HG02870 (cell line): ENCODE results near the gene B3GNT2.
"Not testable (repeated sequence)": the region's sequence is repeated elsewhere in the genome, so short reads cannot be mapped to it uniquely, and the experiment has no call there.

ENCODE experiments used
- ATAC-seq: cut with Tn5 transposase; IDR thresholded peaks from one replicate; pipeline ENCODE4 v1.9.1; 2021; ENCODE audit warnings: mild to moderate bottlenecking, moderate library complexity; ENCODE audit not compliant: unreplicated experiment

Gene B3GNT2

GRCh38 chr2:62195421-62196277 lies at the start of gene B3GNT2:
B3GNT2 (plus strand) TSS chr2:62196115; CDS start chr2:62222221, 26,106 bp downstream.
- ATAC-seq: peak; percentile 36

DNA sequence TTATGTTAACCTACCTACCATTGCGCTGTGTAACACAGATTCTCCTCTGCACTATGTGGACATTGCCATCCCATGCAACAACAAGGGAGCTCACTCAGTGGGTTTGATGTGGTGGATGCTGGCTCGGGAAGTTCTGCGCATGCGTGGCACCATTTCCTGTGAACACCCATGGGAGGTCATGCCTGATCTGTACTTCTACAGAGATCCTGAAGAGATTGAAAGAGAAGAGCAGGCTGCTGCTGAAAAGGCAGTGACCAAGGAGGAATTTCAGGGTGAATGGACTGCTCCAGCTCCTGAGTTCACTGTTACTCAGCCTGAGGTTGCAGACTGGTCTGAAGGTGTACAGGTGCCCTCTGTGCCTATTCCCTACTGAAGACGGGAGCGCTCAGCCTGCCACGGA lies 49.1 kb upstream of the B3GNT2 start:
- ATAC-seq: not testable (repeated sequence)

GRCh38 chr2:62147610-62148301 lies 48.2 kb upstream of the B3GNT2 start:
- no peak for ATAC-seq

DNA sequence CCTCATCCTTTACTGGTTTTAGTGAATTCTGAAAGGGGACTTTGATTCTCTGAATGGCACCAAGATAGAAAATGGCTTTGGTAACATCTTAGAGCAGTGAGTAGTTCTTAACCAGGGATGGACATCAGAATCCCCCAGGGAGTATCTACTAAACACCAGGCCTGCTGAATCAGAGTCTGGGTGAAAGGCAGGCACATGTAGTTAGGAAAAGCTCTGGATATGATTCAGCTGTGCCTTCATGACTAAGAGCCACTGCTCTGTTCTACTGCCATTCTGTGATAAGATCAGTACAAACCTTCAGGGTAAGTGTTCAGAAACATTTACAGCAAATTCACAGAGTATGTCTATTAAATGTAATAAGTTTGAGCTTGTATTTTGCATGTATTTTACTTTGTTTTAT lies 46.2 kb upstream of the B3GNT2 start:
- ATAC-seq: no peak

- no peak for ATAC-seq
Observed at GRCh38 chr2:62150597-62151305, 45.2 kb upstream of the B3GNT2 start.

DNA sequence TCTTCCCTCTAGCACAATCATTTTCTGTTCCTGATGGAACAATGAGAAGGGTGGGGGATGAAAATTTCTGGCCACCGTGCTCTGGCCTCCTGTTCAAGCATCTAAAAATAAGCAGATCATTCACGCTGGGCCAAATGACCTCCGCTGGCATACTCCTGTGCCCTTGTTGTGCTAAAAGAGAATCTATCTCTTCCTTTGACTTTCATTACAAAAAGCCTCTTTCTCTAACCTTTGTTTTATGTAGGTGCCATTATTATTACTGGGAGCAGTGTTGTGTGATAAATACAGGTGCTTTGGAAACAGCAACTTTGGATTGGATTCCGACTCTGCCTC lies 44.6 kb upstream of the B3GNT2 start:
- no peak for ATAC-seq

DNA sequence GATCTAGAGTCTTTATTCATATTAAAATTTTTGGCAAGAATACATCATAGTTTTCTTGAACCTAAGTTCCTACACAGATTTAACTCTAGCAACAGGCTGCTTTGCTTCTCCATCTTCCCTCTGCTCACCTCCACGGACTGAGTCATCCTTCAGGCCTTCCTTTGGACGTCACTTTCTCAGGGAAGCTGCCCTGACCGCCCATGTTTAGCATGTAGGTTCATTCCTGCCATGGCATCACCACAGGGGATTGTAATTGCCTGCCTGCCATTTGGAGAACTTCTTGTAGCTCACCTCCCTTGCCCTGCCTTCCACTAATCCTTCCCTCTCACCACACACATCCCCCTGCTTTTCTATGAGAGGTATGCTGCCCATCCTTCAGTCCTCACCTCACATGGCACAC lies 43.9 kb upstream of the B3GNT2 start:
- ATAC-seq: no peak

DNA sequence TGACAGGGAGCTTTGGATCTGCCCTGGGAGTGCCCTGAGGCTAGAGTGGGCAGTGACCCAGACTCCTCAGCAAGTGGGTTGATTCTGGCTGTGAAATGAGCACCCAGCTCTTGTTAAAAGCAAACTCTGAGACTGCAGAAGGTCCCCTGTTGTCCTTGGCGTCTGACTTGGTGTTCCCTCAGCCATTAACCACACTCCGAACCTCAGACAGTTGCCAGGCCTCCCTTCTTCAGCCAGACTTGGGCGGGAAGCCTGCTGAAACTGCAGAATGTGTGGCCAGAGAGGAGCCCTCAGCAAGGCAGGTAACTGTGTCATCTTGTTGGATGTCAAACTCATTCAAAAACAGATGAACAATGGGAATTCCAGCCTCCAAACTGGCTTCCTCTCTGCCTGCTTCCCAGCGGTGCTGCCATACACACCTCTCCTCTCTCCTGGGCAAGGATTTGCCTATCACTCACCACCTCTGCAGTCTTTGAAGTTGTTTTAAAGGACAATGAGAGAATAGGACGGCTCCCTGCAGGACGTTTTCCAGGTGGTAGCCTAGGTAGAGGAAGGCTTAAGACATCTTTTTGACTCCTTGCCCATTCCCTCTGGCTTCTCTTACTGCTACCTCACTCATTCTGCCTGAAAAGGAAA lies 38.9 kb upstream of the B3GNT2 start:
- ATAC-seq: no peak

GRCh38 chr2:62158444-62159121 lies 37.3 kb upstream of the B3GNT2 start:
- no peak for ATAC-seq

DNA sequence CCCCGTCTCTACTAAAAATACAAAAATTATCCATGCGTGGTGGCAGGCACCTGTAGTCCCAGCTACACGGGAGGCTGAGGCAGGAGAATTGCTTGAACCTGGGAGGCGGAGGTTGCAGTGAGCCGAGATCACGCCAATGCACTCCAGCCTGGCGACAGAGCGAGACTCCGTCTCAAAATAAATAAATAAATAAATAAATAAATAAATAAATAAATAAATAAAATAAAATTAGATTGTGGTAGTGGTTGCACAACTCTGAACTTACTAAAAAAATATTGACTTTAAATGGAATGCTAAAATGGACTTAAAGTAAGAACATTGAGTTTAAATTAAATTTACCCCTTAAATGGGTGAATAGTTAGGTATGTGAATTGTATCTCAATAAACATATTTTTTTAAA lies 35.2 kb upstream of the B3GNT2 start:
- ATAC-seq: not testable (repeated sequence)

- no peak for ATAC-seq
Observed at GRCh38 chr2:62163106-62163831, 32.6 kb upstream of the B3GNT2 start.

DNA sequence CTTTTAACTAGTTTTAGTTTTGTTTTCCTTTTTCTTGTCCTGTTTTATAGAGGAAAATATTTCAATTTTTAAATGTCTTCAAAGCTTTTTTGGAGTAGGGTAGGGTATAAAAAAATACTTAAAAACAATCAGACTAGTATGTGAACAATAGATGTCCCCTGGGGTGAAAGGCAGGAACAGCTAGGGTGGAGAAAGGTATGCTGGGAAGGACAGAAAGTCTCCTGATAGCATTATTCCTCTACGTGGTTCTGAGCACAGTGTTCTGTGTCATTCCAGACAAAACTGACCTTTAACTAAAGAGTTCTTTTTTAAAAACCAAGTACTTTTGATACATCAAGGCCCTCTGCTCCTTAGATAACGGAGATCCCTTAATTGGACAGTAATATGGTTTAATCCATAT lies 32.1 kb upstream of the B3GNT2 start:
- ATAC-seq: no peak

GRCh38 chr2:62175728-62176127 lies 20.2 kb upstream of the B3GNT2 start:
- ATAC-seq: no peak

DNA sequence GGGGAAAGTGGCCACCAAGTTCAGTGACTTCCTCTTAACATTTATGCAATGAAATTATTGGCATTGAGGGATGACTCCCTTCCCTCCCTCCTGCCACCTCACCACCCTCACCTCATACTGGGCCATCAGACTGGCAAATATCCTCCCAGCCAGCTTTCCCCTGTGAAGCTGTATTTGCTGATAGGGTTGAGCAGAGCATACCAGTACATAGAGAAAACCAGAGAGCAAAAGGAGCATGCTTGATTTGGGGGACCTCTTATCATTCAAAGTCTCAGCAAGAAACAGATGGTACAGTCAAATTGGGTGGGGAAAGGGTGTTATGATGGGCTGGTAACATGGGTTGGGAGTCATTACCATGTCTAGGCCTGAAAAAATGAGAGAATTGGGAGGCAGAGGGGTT lies 19.1 kb upstream of the B3GNT2 start:
- ATAC-seq: no peak

DNA sequence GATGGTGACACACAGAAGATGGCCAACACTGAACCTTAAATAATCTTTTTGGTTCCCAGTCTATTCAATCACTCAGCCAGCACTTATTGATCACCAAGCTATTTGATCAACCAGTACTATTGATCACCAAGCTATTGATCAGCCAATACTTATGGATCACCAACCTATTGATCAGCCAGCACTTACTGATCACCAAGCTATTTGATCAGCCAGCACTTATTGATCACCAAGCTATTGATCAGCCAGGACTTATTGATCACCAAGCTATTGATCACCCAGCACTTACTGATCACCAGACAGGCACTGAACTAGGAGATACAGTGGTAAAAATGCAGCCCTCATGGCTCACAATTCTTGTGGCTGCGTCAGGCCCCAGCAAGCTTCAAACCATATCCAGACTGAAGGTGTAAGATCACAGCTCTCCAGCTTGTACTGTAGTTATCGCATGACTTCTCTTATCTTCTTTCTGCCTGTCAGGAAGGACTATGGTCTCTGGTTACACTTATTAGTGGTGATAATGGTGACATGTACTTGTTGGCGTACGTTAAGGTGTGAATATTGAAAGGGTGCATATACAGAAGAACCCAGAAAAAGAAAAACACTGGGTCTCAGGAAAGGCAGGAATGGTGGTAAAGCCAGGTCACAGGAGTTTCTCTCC lies 18.4 kb upstream of the B3GNT2 start:
- ATAC-seq: no peak

DNA sequence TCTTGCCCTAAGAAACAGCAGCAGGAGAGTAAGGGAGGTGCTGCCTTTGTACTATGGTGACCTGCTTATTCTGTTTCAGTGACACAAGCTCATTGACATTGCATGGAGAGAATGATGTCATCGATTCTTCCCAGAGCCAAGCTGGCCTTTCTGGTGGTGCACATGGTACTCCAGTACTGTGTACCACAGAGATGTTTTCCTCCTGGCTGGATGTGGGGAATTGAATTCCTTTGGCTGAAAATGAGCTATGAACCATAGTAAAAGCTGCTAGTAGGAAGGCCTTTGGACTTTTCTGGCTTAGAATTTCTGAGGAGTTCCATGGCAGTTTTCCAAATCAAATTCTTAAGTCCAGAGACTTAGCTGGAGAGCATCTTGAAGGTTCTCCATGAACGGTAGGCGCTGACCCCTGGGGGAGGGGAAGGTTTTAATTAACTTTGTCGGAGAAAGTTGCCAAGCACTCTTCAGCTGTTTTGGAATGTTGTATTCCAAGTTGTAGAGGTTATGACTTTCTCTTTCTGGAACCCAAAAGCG lies 17.1 kb upstream of the B3GNT2 start:
- no peak for ATAC-seq

DNA sequence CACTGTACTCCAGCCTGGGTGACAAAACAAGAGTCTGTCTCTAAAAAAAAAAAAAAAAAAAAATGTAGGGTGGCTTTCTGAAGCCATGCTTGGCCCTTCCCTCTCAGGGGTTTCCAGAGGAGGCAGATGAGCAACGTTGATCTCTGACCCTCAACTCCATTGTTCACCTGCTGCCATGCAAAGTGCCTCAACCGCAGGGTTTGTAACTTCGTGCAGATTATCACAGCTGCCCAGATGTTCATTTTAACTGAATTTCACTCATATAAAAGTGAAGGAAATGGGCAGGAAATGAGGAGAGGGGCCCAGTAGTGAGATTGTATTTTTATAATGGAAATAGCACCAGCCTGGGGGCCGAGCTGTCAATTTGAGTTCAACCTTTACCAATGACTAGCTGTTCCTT lies 14.9 kb upstream of the B3GNT2 start:
- ATAC-seq: no peak

GRCh38 chr2:62181843-62182242 lies 14.1 kb upstream of the B3GNT2 start:
- no peak for ATAC-seq

DNA sequence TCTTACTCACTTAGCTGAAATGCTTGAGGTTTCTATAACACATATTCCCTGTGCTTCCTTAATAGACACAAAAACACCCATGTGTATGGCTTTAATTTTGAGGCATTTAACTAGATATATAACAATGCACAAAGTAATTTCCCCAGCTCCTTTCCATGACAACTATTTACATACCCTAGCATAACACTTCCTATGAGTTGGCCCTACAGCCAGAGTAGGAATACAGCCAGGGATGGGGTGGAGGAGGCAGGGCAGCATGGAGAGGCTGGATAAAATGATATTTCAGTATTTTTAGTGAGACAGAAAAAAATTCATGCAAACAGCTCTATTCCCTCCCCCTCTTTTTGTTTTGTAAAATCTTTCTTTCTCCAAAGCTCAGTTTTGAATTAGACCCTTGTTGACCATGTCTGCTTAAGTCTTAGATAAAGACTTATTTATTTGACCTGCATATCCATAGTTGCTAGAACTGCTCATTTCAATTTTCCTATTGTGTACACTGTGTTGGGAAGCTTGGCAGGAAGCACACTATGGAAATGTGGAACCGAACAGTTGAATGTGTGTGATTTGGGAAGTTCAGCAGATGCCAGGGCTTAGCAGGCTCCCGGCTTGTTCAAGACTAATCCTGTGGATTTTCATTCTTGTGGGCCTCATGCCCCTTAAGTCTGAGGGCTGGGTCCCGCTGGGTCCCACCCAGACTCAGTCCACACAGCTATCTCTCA lies 11.2 kb upstream of the B3GNT2 start:
- no peak for ATAC-seq
